ENCODE data around the gene CDPF1.

- TF ChIP-seq POLR2A (IDR thresholded peaks at IDR 0.05) = no peak
- TF ChIP-seq, protein P1, sequence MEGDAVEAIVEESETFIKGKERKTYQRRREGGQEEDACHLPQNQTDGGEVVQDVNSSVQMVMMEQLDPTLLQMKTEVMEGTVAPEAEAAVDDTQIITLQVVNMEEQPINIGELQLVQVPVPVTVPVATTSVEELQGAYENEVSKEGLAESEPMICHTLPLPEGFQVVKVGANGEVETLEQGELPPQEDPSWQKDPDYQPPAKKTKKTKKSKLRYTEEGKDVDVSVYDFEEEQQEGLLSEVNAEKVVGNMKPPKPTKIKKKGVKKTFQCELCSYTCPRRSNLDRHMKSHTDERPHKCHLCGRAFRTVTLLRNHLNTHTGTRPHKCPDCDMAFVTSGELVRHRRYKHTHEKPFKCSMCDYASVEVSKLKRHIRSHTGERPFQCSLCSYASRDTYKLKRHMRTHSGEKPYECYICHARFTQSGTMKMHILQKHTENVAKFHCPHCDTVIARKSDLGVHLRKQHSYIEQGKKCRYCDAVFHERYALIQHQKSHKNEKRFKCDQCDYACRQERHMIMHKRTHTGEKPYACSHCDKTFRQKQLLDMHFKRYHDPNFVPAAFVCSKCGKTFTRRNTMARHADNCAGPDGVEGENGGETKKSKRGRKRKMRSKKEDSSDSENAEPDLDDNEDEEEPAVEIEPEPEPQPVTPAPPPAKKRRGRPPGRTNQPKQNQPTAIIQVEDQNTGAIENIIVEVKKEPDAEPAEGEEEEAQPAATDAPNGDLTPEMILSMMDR (IDR thresholded peaks at IDR 0.05) = no peak
Measured at GRCh38 chr22:46251266-46251665, 1.2 kb upstream of the CDPF1 start.

Measured in esophagus squamous epithelium (tissue), 4 donors.